Colonic mucosa (tissue), 4 donors: ENCODE measurements around the gene SH3RF1. TPM values are rescaled to one million over a fixed set of nuclear protein-coding genes. Genes with fewer than 3 reads are reported as not detected.

Experiments used
- DNase-seq: peaks from one replicate; pipeline ENCODE4 v3.0.0-alpha.2; 2020
- H3K27ac ChIP-seq: fragments of 200-600 bp; one replicate; pipeline ENCODE4 v1.8.0; 2021
- H3K27me3 ChIP-seq: fragments of 200-600 bp; one replicate; pipeline ENCODE4 v1.8.0; 2021
- H3K36me3 ChIP-seq: fragments of 200-600 bp; one replicate; pipeline ENCODE4 v1.8.0; 2021
- H3K4me1 ChIP-seq: fragments of 200-600 bp; one replicate; pipeline ENCODE4 v1.8.0; 2021; ENCODE audit warnings: mild to moderate bottlenecking
- H3K4me3 ChIP-seq: fragments of 200-600 bp; one replicate; pipeline ENCODE4 v1.8.0; 2021
- H3K9ac ChIP-seq, 2 donors: one replicate each; pipeline ENCODE4 v1.7.0; 2013; ENCODE audit warnings: control low read depth in 2 of 2, low read depth in 2 of 2, low read length in 2 of 2
- H3K9me3 ChIP-seq: fragments of 200-600 bp; one replicate; pipeline ENCODE4 v1.8.0; 2021
- intact Hi-C: fragments of 100-400 bp; cut with DNase I; formaldehyde crosslinking; loops from one replicate; pipeline ENCODE4 v1.14.1; 2022
- total RNA-seq, 2 donors: library from RNA; stranded (reverse); fragmentation: NEBNext Ultra II Directional in 1 of 2; extraction: Animal tissue kit (Norgen Biotek cat#: 25700) in 1 of 2; gene quantifications; one replicate each; pipeline ENCODE4 v1.2.1, GENCODE V29; 2021
- TF ChIP-seq, protein P1 (sequence below): fragments of 200-600 bp; IDR thresholded peaks from one replicate; pipeline ENCODE4 v1.8.0; 2022; ENCODE audit warnings: antibody characterized with exemption, mild to moderate bottlenecking
- donor health status: healthy.
- donor health status: DM: no; HTN: no; CAD: no.
- donor health status: DM: no; HTN: no; CAD: no.

The SH3RF1 gene
- total RNA-seq, 2 donors from 2014 or later = 50.2 to 77.1 TPM

DNA sequence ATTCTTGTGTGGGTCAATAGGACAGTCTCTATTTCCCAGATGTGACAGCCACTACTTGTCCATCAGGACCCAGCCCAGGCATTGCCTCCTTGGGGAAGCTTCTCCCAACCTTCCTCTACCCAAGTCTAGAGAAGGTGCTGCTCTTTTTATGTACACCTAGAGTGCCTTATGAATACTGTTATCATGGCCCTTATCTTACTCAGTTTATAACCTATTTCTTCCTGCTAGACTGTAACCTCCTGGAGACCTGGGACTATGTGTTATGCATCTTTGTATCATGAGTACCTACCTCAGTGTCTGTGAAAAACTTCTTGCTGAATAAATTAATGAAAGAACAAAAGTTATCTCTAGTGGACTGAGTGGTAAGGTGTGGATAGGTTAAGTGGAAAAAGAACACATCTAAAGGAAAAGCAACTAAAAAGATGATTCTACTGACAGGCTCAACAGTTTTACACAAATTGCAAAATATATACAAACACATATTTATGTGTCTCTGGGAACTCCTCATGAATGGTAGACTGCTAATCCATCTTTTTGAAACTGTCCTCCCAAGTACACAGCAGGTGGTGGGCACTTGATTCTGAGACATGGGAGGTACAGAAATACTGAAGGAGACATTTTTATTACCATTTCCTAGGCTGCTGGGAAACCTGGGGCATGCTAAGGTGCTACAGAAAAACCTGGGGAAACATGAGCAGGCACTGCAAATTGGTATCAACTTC, 106.6 kb downstream of the SH3RF1 start:
- no peaks in the 10 kb centered on the region for H3K27me3 ChIP-seq
- TF ChIP-seq, protein P1, sequence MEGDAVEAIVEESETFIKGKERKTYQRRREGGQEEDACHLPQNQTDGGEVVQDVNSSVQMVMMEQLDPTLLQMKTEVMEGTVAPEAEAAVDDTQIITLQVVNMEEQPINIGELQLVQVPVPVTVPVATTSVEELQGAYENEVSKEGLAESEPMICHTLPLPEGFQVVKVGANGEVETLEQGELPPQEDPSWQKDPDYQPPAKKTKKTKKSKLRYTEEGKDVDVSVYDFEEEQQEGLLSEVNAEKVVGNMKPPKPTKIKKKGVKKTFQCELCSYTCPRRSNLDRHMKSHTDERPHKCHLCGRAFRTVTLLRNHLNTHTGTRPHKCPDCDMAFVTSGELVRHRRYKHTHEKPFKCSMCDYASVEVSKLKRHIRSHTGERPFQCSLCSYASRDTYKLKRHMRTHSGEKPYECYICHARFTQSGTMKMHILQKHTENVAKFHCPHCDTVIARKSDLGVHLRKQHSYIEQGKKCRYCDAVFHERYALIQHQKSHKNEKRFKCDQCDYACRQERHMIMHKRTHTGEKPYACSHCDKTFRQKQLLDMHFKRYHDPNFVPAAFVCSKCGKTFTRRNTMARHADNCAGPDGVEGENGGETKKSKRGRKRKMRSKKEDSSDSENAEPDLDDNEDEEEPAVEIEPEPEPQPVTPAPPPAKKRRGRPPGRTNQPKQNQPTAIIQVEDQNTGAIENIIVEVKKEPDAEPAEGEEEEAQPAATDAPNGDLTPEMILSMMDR = no peak
- no peak overlapping the region for H3K27ac ChIP-seq
- H3K36me3 ChIP-seq = no peaks in the 10 kb centered on the region
- H3K9me3 ChIP-seq = no peaks in the 10 kb centered on the region
- H3K9ac ChIP-seq = no peak overlapping the region
- H3K4me1 ChIP-seq = no peaks in the 10 kb centered on the region
- DNase-seq = no peak
- no peak overlapping the region for H3K4me3 ChIP-seq
- intact Hi-C loops = no loop called here

DNA sequence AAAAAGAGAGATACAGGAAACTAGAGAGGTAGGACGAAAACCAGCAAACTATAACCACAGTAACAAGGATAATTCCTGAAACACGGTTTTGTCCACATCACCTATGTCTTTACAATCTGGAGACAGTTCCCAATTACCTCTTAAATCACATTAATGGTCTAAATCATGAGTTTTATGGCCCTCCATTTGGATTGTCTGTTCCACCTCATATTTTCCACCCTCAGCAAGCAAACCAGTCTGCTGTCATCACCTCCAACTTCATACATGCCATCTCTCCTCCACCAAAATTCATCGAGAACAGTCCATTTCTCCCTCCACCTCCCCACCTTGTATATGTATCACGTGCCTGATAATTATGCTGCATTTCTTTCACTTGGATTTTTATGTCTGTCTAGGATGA, 107.3 kb downstream of the SH3RF1 start:
- Histone ChIP-seq H3K36me3 (no peaks in the 10 kb centered on the region), H3K9ac (no peak overlapping the region), H3K27me3 (no peaks in the 10 kb centered on the region), H3K4me1 (peaks cover 3% of the 10 kb centered on the region), H3K27ac (no peak overlapping the region), H3K4me3 (no peak overlapping the region), H3K9me3 (no peaks in the 10 kb centered on the region)
- TF ChIP-seq, protein P1 = no peak
- intact Hi-C loops = no loop called here
- no peak for DNase-seq

DNA sequence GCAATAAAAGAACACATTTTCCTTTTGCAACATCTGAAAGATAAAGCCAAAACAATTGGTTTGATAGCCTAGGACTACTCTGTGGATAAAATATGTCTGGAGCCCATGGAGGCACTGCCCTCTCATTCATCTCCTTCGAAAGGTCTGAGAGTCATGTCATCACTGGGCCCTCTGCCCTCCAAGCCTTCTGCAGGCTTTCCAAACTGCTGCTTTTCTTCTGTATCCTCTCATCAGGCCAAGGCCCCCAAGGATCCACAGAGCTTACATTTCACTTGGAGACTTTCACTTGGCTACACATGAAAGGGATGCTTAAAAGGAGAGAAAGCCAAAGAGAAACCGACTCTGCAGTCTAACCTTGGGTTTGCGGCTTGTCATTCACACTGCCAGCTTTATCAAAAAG, 109.9 kb downstream of the SH3RF1 start:
- intact Hi-C loops = no loop called here
- H3K27ac ChIP-seq = no peak overlapping the region
- TF ChIP-seq, protein P1 = no peak
- peak overlapping the region in 1 of 2 donors; percentile 15 for H3K9ac ChIP-seq
- no peak overlapping the region for H3K4me3 ChIP-seq
- no peaks in the 10 kb centered on the region for H3K36me3 ChIP-seq
- peaks cover 3% of the 10 kb centered on the region for H3K4me1 ChIP-seq
- no peaks in the 10 kb centered on the region for H3K9me3 ChIP-seq
- DNase-seq = no peak
- no peaks in the 10 kb centered on the region for H3K27me3 ChIP-seq

DNA sequence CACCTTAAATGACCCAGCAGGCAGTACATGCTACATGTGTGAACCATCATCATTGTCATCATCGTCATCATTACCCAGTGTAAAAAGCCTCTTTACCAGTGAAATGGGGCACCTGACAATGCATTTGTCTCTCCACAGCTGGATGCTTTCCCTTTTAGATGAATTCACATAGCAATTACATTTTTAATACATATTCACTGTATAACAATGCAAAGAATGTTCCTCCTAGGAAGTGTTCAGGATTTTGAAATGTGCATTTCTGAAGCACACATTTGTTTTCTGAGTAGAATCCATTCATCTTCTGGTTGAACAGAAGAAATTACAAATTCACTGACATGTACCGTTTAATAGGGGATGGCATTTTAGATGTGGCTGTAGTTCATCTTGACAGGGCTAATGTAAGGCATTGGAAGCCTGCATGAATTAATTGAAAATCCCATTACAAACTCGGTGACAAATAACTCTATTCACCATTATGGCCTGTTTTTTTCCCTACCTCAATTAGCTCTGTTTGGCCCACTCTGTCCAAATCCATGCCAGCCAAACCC, 111.1 kb downstream of the SH3RF1 start:
- H3K27ac ChIP-seq = no peak overlapping the region
- H3K9ac ChIP-seq = no peak overlapping the region
- H3K27me3 ChIP-seq = no peaks in the 10 kb centered on the region
- DNase-seq = no peak
- no peaks in the 10 kb centered on the region for H3K36me3 ChIP-seq
- peaks cover 3% of the 10 kb centered on the region for H3K4me1 ChIP-seq
- H3K4me3 ChIP-seq = no peak overlapping the region
- no peaks in the 10 kb centered on the region for H3K9me3 ChIP-seq
- intact Hi-C loops = no loop called here
- TF ChIP-seq, protein P1 = no peak

DNA sequence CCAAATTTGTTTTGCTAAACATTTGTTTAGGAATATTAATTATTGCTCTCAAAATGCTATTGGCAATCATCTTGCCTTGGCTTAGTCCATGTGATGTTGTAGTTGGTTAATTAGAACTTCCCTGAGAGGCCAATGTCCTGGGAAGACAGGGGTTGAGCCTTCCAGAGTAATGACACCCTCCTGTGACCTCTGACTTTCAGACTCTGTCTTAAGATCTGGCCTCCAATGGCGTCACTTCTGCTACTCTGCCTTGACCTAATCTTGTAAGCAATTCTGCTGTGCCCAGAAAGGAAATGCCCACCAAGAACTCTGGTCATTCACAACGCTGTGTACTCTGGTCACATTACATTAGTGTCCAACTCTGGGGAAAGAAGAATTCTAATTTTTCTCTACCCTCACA, 111.9 kb downstream of the SH3RF1 start:
- Histone ChIP-seq H3K27ac (no peak overlapping the region), H3K36me3 (no peaks in the 10 kb centered on the region), H3K4me3 (no peak overlapping the region), H3K9ac (no peak overlapping the region), H3K4me1 (peaks cover 3% of the 10 kb centered on the region), H3K9me3 (no peaks in the 10 kb centered on the region), H3K27me3 (no peaks in the 10 kb centered on the region)
- no peak for DNase-seq
- intact Hi-C loops = no loop called here
- TF ChIP-seq, protein P1 = no peak
